ENCODE data around the gene DDC.

Gene DDC

DNA sequence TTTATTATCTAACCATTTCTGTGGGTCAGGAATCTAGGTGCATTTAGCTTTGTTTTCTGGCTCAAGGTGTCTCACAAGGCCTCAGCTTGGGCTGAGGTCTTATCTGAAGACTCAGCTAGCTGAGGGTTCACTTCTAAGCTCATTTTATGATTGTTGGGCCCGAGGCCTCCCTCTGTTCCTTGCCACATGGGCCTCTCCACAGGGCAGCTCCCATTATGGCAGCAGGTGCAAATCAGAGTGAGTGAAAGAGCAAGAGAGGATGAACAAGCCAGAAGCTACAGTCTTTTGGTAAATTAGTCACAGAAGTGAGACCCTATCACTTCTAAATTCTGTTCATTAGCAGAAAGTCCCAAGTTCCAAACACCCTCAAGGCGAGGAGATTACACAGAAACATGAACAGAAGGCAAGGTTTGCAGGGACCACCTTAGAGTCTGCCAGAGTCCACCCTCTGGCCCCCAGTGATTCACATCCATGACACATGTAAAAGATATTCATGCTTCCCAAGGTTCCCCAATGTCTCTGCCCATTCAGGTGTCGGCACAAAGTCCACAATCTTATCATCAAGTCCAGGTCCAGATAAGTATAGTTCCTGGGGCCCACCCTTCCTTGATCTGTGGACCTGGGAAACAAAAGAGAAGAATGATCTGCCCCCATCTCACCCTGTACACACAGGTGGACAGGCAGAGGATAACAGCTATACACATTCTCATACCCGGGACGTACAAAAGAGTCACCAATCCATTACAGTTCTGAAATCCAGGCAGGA, 138.7 kb downstream of the DDC start:
- DNase-seq (ENCODE audit: low spot score), result no peak
- no peak overlapping the region for H3K27ac ChIP-seq
- CTCF ChIA-PET, result no interaction called here
- TF ChIP-seq CTCF (conservative IDR thresholded peaks at IDR 0.05; ENCODE audit: low read depth), result no peak
- POLR2A ChIA-PET (ENCODE audit: low non-redundant PET), result no interaction called here

DNA sequence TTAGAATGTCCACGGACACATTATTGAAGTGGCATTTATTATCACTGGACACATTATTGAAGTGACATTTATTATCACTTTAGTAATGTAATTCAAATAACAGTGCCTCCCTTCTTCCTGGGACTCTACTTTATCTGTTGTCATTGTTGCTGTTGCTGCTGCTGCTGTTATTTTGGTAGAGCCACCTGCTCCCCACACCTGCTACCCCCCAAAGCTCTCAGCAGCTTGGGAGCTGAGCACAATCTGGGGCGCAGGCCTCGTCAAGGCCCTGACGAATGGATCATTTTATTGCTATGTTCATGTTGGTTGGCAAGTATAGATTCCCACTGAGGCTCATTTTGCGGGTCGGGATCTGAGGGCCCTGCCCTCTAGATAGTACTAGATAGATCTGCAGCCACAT, 139.9 kb downstream of the DDC start:
- CTCF ChIA-PET, result interaction anchor here (0.6 kb wide), 1 partner anchor 24 kb away, joined by 3 read pairs; no protein-coding TSS in a partner anchor
- no peak for DNase-seq (ENCODE audit: low spot score)
- no peak for TF ChIP-seq CTCF (conservative IDR thresholded peaks at IDR 0.05; ENCODE audit: low read depth)
- H3K27ac ChIP-seq, result no peak overlapping the region
- POLR2A ChIA-PET (ENCODE audit: low non-redundant PET), result no interaction called here

GRCh38 chr7:50423860-50424259, 141.3 kb downstream of the DDC start:
- H3K27ac ChIP-seq, result no peak overlapping the region
- no peak for DNase-seq (ENCODE audit: low spot score)
- TF ChIP-seq CTCF (conservative IDR thresholded peaks at IDR 0.05; ENCODE audit: low read depth), result no peak
- ChIA-PET POLR2A (ENCODE audit: low non-redundant PET) (no interaction called here), CTCF (no interaction called here)

- no peak overlapping the region for H3K27ac ChIP-seq
- ChIA-PET CTCF (interaction anchor here (0.7 kb wide), 1 partner anchor 218 kb away, joined by 3 read pairs; no protein-coding TSS in a partner anchor), POLR2A (ENCODE audit: low non-redundant PET) (no interaction called here)
- no peak for DNase-seq (ENCODE audit: low spot score)
- no peak for TF ChIP-seq CTCF (conservative IDR thresholded peaks at IDR 0.05; ENCODE audit: low read depth)
Measured at GRCh38 chr7:50422858-50423257, 142.3 kb downstream of the DDC start.

GRCh38 chr7:50421043-50421442, 144.2 kb downstream of the DDC start:
- ChIA-PET POLR2A (ENCODE audit: low non-redundant PET) (no interaction called here), CTCF (interaction anchor here (0.6 to 1.0 kb wide), 3 partner anchors 18 to 216 kb away, joined by 3 to 6 read pairs (median 5); partner anchors contain the start of gene FIGNL1)
- no peak overlapping the region for H3K27ac ChIP-seq
- no peak for TF ChIP-seq CTCF (conservative IDR thresholded peaks at IDR 0.05; ENCODE audit: low read depth)
- DNase-seq (ENCODE audit: low spot score), result no peak

GRCh38 chr7:50418526-50419290, 146.5 kb downstream of the DDC start:
- TF ChIP-seq CTCF (conservative IDR thresholded peaks at IDR 0.05; ENCODE audit: low read depth), result no peak
- no peak for DNase-seq (ENCODE audit: low spot score)
- ChIA-PET POLR2A (ENCODE audit: low non-redundant PET) (no interaction called here), CTCF (interaction anchor here (0.6 to 4.1 kb wide), 6 partner anchors 64 to 352 kb away, joined by 3 to 41 read pairs (median 3); no protein-coding TSS in a partner anchor)
- H3K27ac ChIP-seq, result no peak overlapping the region
